OCI-LY7 (cell line): Measurements from ENCODE around the gene PRKAG2.

Experiments
- CTCF ChIP-seq: fragments of 200-600 bp; sonication (generic); conservative IDR thresholded peaks from 2 replicates; pipeline ENCODE4 v1.5.1; 2014; ENCODE audit warnings: mild to moderate bottlenecking, antibody characterized with exemption, low read length, moderate library complexity, mixed read lengths
- EZH2phosphoT487 ChIP-seq: fragments of 200-600 bp; sonication (generic); IDR thresholded peaks from 2 replicates; pipeline ENCODE4 v1.6.1; 2018; ENCODE audit warnings: low read depth, borderline replicate concordance, mild to moderate bottlenecking, mixed run types, antibody characterized with exemption, low read length, moderate library complexity, mixed read lengths

GRCh38 chr7:151735851-151736402 lies 141.0 kb downstream of the PRKAG2 start:
- TF ChIP-seq CTCF: no peak
- TF ChIP-seq EZH2phosphoT487: no peak
